GM20000 (cell line): Measurements from ENCODE around the gene SIRT7.
A peak's percentile ranks its signal among the peaks of the same experiment; 100 is the strongest.

Experiments used
- DNase-seq: peaks from one replicate; pipeline ENCODE4 v3.0.0; 2012; ENCODE audit warnings: low spot score
- CTCF ChIP-seq: IDR thresholded peaks from 2 replicates; pipeline ENCODE4 v1.5.1; 2012; ENCODE audit warnings: mild to moderate bottlenecking, control low read depth; ENCODE audit errors: extremely low read depth, missing control alignments

The SIRT7 gene

DNA sequence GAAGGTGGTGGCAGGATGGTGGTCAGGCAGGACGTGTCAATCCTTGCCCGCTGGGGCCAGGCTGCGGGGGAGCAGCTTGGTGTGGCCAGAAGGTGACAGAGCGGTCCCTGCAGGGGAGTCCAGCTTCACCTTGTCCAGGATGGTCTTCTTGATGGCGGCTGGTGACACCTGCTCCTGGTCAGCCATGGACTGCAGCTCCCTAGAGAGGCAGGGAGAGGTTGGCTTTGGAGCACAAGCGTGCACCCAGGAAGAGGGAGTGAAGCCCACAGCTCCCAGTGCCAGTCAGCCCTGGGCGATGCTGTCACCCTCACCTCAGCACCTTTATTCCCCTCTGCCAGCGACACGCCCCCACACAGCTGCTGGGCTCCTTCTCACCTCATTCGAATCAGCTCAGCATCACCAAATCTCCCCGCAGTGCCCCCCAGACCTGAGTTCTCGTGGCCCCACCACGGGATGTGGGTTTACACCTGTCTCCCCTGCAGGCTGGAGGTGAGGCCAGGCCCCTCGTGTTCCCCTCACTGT is 15.3 kb upstream of the SIRT7 start:
- TF ChIP-seq CTCF, result no peak
- DNase-seq, result no peak

DNA sequence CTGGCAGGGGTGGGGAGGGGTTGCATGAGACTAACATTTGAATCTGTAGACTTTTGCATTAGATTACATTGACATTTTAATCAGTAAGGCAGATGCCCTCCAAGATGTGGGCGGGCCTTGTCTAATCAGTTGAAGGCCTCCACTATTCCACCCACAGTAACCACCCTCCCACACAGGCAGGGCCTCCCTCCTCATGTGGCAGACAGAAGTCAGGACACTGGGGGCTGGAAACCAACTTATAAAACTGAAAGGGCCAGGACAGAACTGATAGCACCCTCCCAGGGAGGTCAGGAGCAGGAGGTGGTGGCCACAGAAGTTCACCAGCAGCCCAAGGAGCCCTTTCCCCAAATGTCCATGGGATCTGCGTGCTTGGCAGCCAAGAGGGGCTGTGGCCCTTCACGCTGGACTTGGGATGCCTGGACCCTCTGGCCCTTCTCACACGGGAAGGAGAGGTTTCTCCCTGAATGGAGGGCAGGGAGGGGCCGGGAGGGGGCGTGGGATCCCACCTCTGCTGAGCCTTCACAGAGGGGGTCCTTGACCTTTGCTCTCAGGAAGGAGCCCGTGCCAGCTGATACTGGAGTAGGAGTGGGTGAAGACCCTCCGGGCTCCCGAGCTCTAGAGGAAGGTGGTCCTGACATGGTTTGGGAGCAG is 14.5 kb upstream of the SIRT7 start:
- DNase-seq, result no peak
- no peak for TF ChIP-seq CTCF

DNA sequence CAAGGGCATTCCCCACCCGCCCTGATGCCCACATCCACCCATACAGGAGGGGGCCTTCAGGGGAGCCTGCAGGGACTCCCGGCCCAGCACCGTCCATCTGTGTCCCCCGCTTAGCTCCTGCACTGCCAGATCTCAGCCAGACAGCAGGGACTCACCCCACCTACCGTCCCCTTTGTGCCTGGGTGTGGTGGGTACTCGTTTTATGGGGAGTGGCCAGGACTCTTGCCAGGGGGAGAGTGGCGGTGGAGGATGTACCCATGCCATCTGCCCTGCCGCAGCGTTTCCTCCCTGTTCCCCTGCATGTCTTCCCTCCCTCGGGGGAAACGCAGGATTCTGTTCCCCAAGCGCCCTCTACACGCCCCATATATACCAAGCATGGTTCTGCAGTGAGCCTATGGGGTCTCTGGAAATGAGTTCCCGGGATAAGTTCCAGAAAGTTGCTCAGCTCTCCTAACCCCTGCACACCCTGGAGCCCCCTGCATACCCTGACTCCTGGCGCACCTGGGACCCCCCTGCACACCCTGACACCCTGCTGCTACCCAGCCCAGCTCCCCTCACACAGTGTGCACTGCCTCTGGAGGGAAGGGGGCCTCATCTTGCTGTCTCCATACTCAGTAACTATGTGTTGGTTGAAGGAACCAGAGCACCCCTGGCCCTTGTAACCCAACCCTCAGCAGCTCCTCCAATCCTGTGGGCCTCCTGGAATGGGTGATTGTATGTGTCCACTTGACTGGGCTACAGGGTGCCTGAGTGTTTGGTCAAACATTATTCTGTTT is 13.8 kb upstream of the SIRT7 start:
- TF ChIP-seq CTCF, result no peak
- DNase-seq, result no peak

GRCh38 chr17:81931189-81931556 is 13.2 kb upstream of the SIRT7 start:
- no peak for TF ChIP-seq CTCF
- no peak for DNase-seq

- no peak for TF ChIP-seq CTCF
- peak; percentile 58 for DNase-seq
These were observed 12.5 kb upstream of the SIRT7 start for GRCh38 chr17:81930142-81931125.

- DNase-seq, result no peak
- TF ChIP-seq CTCF, result no peak
These were observed 11.5 kb upstream of the SIRT7 start for GRCh38 chr17:81929253-81930141.
